Loucy (cell line): ENCODE results near the gene GATA5.

Experiments
- EZH2phosphoT487 ChIP-seq: fragments of 200-600 bp; IDR thresholded peaks from 2 replicates; pipeline ENCODE4 v1.6.1; 2018; ENCODE audit warnings: antibody characterized with exemption, mild to moderate bottlenecking, moderate library complexity, borderline replicate concordance
- TF ChIP-seq, protein P1 (sequence below): fragments of 200-600 bp; sonication (generic); conservative IDR thresholded peaks from 2 replicates; pipeline ENCODE4 v1.5.1; 2014; ENCODE audit warnings: mild to moderate bottlenecking, antibody characterized with exemption, low read length

DNA sequence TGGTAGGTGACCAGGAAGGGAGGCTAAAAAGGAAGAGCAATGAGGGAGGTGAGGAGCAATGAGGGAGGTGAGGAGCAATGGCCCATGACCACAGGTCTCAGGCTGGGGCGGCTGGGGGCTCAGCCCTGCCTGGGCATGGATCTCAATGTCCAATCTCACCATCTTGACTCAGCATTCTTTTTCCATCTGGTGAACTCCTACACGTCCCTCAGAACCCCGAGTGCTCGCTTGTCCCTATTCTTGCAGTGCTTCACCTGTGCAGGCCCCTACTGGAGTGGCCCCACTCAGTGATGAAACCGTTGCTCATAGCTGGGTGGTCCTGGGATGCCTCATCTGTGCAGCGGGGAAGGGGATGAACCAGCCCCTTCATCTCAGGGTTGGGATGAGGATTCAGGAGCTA, 31.5 kb downstream of the GATA5 start:
- TF ChIP-seq, protein P1, sequence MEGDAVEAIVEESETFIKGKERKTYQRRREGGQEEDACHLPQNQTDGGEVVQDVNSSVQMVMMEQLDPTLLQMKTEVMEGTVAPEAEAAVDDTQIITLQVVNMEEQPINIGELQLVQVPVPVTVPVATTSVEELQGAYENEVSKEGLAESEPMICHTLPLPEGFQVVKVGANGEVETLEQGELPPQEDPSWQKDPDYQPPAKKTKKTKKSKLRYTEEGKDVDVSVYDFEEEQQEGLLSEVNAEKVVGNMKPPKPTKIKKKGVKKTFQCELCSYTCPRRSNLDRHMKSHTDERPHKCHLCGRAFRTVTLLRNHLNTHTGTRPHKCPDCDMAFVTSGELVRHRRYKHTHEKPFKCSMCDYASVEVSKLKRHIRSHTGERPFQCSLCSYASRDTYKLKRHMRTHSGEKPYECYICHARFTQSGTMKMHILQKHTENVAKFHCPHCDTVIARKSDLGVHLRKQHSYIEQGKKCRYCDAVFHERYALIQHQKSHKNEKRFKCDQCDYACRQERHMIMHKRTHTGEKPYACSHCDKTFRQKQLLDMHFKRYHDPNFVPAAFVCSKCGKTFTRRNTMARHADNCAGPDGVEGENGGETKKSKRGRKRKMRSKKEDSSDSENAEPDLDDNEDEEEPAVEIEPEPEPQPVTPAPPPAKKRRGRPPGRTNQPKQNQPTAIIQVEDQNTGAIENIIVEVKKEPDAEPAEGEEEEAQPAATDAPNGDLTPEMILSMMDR, result no peak
- no peak for TF ChIP-seq EZH2phosphoT487
